Measurements from ENCODE around the gene CD274. TPM values are rescaled to one million over a fixed set of nuclear protein-coding genes. Genes with fewer than 3 reads are reported as not detected.

Gene CD274
- total RNA-seq, 3 donors from 2014 or later = 1.6 to 3.1 (median 2.9) TPM

DNA sequence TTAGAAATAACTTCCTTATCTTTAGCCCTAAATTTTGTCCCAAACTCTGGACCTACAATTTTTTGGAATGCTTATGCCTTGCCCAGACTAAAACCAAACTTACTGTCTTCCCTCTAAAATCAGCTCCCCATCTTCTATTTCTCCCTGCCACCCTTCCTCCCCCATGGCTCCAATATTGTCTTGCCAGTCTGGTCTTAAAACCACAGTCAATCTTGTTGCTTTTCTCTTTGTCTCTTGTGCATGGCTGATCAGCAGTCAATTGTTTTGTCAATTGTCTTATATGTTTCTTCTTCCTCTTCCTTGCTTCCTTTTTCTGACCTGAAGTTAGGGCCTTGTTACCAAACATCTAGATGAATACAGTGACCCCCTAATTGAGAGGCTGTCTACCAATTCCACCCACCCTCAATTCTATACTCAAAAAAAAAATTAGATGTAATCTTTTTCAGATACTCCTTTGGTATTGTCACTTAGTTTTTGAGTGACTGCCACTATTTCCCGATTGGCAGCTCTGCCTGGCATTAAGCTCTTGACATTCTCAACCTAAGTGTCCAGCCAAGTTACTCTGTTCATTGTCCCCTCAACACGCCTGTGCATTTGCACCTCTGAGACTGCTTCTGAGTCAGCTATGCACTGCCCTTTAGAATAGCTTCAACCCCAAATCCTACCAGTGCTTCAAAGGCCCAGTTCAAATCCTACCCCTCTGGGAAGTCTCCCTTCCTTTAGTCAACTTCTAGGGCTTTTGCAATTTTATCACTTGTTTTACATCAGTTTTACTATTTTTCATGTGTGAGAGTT lies 62.5 kb downstream of the CD274 start:
- Histone ChIP-seq H3K27me3 (no peaks in the 10 kb centered on the region), H3K27ac (no peak overlapping the region), H3K4me1 (no peaks in the 10 kb centered on the region), H3K9me3 (no peaks in the 10 kb centered on the region), H3K4me3 (no peak overlapping the region), H3K36me3 (no peaks in the 10 kb centered on the region)
- no peak for DNase-seq (ENCODE audit: low spot score in 2 of 2)
- TF ChIP-seq POLR2A (IDR thresholded peaks at IDR 0.05) (no peak), CTCF (IDR thresholded peaks at IDR 0.05) (no peak), POLR2AphosphoS5 (IDR thresholded peaks at IDR 0.05) (no peak)
- intact Hi-C loops (cut with DNase I; ENCODE audit: low total_unique reads) = no loop called here

DNA sequence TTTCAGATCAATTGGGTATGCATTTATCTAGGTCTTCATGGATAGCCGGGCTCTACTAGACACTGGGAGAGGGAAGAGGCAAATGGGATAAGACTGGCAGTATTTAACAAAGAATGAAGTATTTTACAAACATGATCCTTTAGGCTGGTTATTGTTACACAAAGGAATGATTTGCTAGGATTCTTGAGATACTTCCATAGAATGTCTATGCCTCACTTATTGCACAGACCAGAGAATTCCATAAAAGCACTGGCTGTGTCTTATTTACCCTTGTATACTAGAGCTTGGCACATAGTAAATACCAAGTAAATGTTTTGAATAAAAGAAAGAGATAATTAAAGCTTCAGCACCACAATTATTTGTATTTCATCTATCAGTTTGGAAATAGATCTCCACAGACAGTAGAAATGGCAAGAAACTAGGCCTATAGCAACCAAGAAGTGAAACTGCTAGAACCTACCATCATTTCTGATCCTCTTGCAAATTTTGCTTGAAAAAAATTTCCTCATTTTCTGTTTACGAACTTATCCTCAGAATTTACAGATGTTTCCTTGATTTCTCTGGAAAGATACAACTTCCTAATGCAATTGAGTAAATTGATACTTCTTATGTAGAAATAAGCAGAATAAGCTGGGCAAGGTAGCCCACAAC lies 63.7 kb downstream of the CD274 start:
- no peak for TF ChIP-seq POLR2AphosphoS5 (IDR thresholded peaks at IDR 0.05)
- no peak for TF ChIP-seq CTCF (IDR thresholded peaks at IDR 0.05)
- no peak for TF ChIP-seq POLR2A (IDR thresholded peaks at IDR 0.05)
- intact Hi-C loops (cut with DNase I; ENCODE audit: low total_unique reads) = no loop called here
- no peaks in the 10 kb centered on the region for H3K4me1 ChIP-seq
- no peaks in the 10 kb centered on the region for H3K36me3 ChIP-seq
- no peaks in the 10 kb centered on the region for H3K27me3 ChIP-seq
- no peak overlapping the region for H3K27ac ChIP-seq
- no peak overlapping the region for H3K4me3 ChIP-seq
- H3K9me3 ChIP-seq = no peaks in the 10 kb centered on the region
- DNase-seq (ENCODE audit: low spot score in 2 of 2) = no peak

- Histone ChIP-seq H3K36me3 (no peaks in the 10 kb centered on the region), H3K4me3 (no peak overlapping the region), H3K4me1 (no peaks in the 10 kb centered on the region), H3K27ac (no peak overlapping the region), H3K9me3 (no peaks in the 10 kb centered on the region), H3K27me3 (no peaks in the 10 kb centered on the region)
- DNase-seq (ENCODE audit: low spot score in 2 of 2) = no peak
- intact Hi-C loops (cut with DNase I; ENCODE audit: low total_unique reads) = no loop called here
- TF ChIP-seq POLR2AphosphoS5 (IDR thresholded peaks at IDR 0.05) (no peak), CTCF (IDR thresholded peaks at IDR 0.05) (no peak), POLR2A (IDR thresholded peaks at IDR 0.05) (no peak)
Measured at GRCh38 chr9:5514617-5515260, 64.4 kb downstream of the CD274 start.

- no peak overlapping the region for H3K27ac ChIP-seq
- DNase-seq (ENCODE audit: low spot score in 2 of 2) = no peak
- H3K4me3 ChIP-seq = no peak overlapping the region
- TF ChIP-seq POLR2AphosphoS5 (IDR thresholded peaks at IDR 0.05) = no peak
- no peak for TF ChIP-seq CTCF (IDR thresholded peaks at IDR 0.05)
- no peak for TF ChIP-seq POLR2A (IDR thresholded peaks at IDR 0.05)
- no peaks in the 10 kb centered on the region for H3K36me3 ChIP-seq
- H3K4me1 ChIP-seq = no peaks in the 10 kb centered on the region
- intact Hi-C loops (cut with DNase I; ENCODE audit: low total_unique reads) = no loop called here
- no peaks in the 10 kb centered on the region for H3K9me3 ChIP-seq
- H3K27me3 ChIP-seq = no peaks in the 10 kb centered on the region
Measured at GRCh38 chr9:5515261-5515650, 64.9 kb downstream of the CD274 start.
